GM19397 (cell line): ENCODE measurements around the gene CMSS1.

ENCODE experiments used
- ATAC-seq: cut with Tn5 transposase; IDR thresholded peaks from one replicate; pipeline ENCODE4 v1.9.1; 2021; ENCODE audit warnings: mild to moderate bottlenecking, moderate library complexity; ENCODE audit not compliant: unreplicated experiment

The CMSS1 gene

GRCh38 chr3:99817437-99818240 lies at the start of gene CMSS1:
TSS of gene CMSS1 (plus strand) at chr3:99817862.
- ATAC-seq, result peak; percentile 99

- no peak for ATAC-seq
These were observed 49.5 kb upstream of the CMSS1 start for GRCh38 chr3:99768126-99768525.

- no peak for ATAC-seq
These were observed 48.7 kb upstream of the CMSS1 start for GRCh38 chr3:99768808-99769501.

- ATAC-seq, result no peak
These were observed 45.5 kb upstream of the CMSS1 start for GRCh38 chr3:99772171-99772570.

- ATAC-seq, result no peak
These were observed 45.0 kb upstream of the CMSS1 start for GRCh38 chr3:99772671-99773070.

GRCh38 chr3:99774467-99774866 lies 43.2 kb upstream of the CMSS1 start:
- peak; percentile 82 for ATAC-seq

- ATAC-seq, result no peak
These were observed 41.0 kb upstream of the CMSS1 start for GRCh38 chr3:99776516-99777209.

GRCh38 chr3:99777210-99777549 lies 40.5 kb upstream of the CMSS1 start:
- ATAC-seq, result no peak

GRCh38 chr3:99777708-99778107 lies 40.0 kb upstream of the CMSS1 start:
- ATAC-seq, result no peak

GRCh38 chr3:99780749-99781148 lies 36.9 kb upstream of the CMSS1 start:
- ATAC-seq, result no peak

GRCh38 chr3:99781761-99782160 lies 35.9 kb upstream of the CMSS1 start:
- no peak for ATAC-seq

- no peak for ATAC-seq
These were observed 34.6 kb upstream of the CMSS1 start for GRCh38 chr3:99783011-99783573.

- peak; percentile 98 for ATAC-seq
These were observed 28.5 kb upstream of the CMSS1 start for GRCh38 chr3:99789011-99789721.

- no peak for ATAC-seq
These were observed 23.2 kb upstream of the CMSS1 start for GRCh38 chr3:99794485-99794884.

GRCh38 chr3:99795573-99795972 lies 22.1 kb upstream of the CMSS1 start:
- no peak for ATAC-seq

GRCh38 chr3:99799422-99799821 lies 18.2 kb upstream of the CMSS1 start:
- ATAC-seq, result no peak

- ATAC-seq, result no peak
These were observed 14.4 kb upstream of the CMSS1 start for GRCh38 chr3:99803297-99803696.

GRCh38 chr3:99805160-99805559 lies 12.5 kb upstream of the CMSS1 start:
- no peak for ATAC-seq

- ATAC-seq, result peak; percentile 62
These were observed 9.4 kb upstream of the CMSS1 start for GRCh38 chr3:99808163-99808794.

- ATAC-seq, result no peak
These were observed 8.1 kb upstream of the CMSS1 start for GRCh38 chr3:99809565-99809964.
